Measurements from ENCODE around the gene TAF4. TPM values are rescaled to one million over a fixed set of nuclear protein-coding genes. Genes with fewer than 3 reads are reported as not detected.

Gene TAF4
- total RNA-seq, 4 donors from 2014 or later = 13.9 to 22.0 (median 18.6) TPM

DNA sequence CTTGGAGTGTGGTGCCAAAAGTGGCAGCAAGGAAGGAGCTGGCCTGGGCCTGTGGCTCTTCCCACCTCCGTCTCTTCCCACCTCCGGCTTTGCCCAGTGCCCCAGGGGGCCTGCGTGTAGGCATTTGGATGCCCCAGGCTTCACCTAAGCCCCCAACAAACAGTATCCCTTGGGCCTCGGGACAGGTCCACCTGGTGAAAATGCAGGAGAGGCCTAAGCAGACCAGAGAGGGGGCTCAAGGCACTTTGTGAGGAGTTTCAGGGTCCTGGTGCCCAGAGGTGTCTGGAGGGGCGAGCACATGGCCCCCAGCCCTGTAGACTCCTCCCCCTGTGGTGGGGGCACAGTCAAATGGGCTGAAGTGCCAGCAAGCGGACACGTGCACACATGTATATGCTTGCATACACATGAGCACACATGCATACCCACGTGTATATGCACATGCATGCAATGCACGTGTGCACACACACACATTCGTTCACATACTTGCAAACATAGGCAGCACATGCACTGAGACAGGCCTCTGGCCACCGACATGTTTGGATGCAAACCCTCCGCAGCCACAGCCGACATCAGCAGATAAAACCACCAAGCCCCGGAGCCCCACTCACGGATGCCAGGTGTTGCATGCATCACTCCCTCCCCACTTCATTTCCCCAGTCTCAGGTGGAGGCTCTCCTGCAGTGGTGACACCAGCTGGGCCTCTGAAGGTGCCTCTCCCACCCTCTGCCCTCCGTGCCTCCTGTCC, 124.5 kb downstream of the TAF4 start:
- Histone ChIP-seq H3K27ac (no peak overlapping the region), H3K9me3 (no peaks in the 10 kb centered on the region), H3K27me3 (no peaks in the 10 kb centered on the region), H3K36me3 (no peaks in the 10 kb centered on the region), H3K4me1 (no peaks in the 10 kb centered on the region), H3K4me3 (replicated peaks in 1 of 3) (no peak overlapping the region)
- no peak for DNase-seq
- TF ChIP-seq POLR2A (IDR thresholded peaks at IDR 0.05) = no peak
- TF ChIP-seq, protein P1, sequence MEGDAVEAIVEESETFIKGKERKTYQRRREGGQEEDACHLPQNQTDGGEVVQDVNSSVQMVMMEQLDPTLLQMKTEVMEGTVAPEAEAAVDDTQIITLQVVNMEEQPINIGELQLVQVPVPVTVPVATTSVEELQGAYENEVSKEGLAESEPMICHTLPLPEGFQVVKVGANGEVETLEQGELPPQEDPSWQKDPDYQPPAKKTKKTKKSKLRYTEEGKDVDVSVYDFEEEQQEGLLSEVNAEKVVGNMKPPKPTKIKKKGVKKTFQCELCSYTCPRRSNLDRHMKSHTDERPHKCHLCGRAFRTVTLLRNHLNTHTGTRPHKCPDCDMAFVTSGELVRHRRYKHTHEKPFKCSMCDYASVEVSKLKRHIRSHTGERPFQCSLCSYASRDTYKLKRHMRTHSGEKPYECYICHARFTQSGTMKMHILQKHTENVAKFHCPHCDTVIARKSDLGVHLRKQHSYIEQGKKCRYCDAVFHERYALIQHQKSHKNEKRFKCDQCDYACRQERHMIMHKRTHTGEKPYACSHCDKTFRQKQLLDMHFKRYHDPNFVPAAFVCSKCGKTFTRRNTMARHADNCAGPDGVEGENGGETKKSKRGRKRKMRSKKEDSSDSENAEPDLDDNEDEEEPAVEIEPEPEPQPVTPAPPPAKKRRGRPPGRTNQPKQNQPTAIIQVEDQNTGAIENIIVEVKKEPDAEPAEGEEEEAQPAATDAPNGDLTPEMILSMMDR (IDR thresholded peaks at IDR 0.05) = no peak
- 85% methylated on average over 14 to 16 of the region's 16 CpGs for WGBS, 2 donors
- intact Hi-C loops (cut with DNase I) = no loop called here

GRCh38 chr20:61940491-61940890, 125.2 kb downstream of the TAF4 start:
- Histone ChIP-seq H3K27me3 (no peaks in the 10 kb centered on the region), H3K9me3 (no peaks in the 10 kb centered on the region), H3K27ac (no peak overlapping the region), H3K4me3 (replicated peaks in 1 of 3) (no peak overlapping the region), H3K36me3 (no peaks in the 10 kb centered on the region), H3K4me1 (no peaks in the 10 kb centered on the region)
- no peak for TF ChIP-seq POLR2A (IDR thresholded peaks at IDR 0.05)
- TF ChIP-seq, protein P1 (IDR thresholded peaks at IDR 0.05) = no peak
- intact Hi-C loops (cut with DNase I) = no loop called here
- no peak for DNase-seq
- WGBS, 2 donors = 88 to 89% methylated on average over 17 of the region's 17 CpGs

GRCh38 chr20:61939691-61940360, 125.9 kb downstream of the TAF4 start:
- Histone ChIP-seq H3K9me3 (no peaks in the 10 kb centered on the region), H3K27ac (no peak overlapping the region), H3K36me3 (no peaks in the 10 kb centered on the region), H3K4me3 (replicated peaks in 1 of 3) (no peak overlapping the region), H3K4me1 (no peaks in the 10 kb centered on the region), H3K27me3 (no peaks in the 10 kb centered on the region)
- no peak for DNase-seq
- WGBS, 2 donors = 68 to 76% methylated on average over 13 of the region's 13 CpGs
- intact Hi-C loops (cut with DNase I) = no loop called here
- no peak for TF ChIP-seq POLR2A (IDR thresholded peaks at IDR 0.05)
- TF ChIP-seq, protein P1 (IDR thresholded peaks at IDR 0.05) = no peak

DNA sequence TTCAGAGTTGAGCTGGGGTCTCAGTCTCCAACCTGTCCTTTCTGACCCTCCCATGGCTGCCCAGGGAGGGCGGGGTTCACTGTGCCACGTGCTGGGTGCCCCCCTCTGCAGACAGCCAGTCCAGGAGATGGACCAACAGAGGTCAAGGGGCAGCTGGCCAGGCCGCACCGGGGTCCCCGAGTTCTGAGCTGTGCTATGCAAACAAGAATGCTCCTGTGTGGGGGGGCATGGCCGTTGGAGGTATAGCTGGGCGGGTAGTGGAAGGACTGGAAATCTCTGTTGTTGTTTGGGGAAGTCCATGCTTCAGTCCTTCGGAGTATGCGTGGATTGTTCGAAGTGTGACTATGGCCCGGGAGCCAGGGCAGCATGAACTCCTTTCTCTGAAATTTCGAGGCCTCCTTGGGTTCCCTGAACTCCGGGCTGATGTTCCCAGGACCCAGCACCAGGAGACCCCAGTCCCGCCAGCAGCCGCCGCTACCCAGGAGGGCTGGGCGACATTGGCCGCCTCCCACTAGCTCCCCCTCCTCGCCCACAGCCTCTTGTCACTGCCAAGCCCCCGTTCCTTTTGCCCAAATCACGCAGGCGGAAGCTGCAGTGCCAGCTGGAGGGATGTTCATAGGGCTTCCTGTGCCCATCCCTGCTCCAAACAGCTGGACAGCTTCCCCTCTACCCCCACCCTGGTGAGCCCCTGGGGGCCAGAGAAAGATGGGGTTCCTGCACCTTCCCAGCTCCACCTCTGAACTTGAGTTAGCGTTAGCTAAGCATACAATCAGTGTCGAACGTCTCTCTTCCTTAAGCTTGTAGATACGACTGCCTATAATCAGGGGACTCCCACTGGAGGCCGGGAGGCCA, 126.6 kb downstream of the TAF4 start:
- Histone ChIP-seq H3K36me3 (no peaks in the 10 kb centered on the region), H3K4me1 (no peaks in the 10 kb centered on the region), H3K27ac (no peak overlapping the region), H3K9me3 (no peaks in the 10 kb centered on the region), H3K4me3 (replicated peaks in 1 of 3) (no peak overlapping the region), H3K27me3 (no peaks in the 10 kb centered on the region)
- intact Hi-C loops (cut with DNase I) = no loop called here
- no peak for DNase-seq
- TF ChIP-seq, protein P1 (IDR thresholded peaks at IDR 0.05) = no peak
- no peak for TF ChIP-seq POLR2A (IDR thresholded peaks at IDR 0.05)
- WGBS, 2 donors = 70 to 73% methylated on average over 26 to 27 of the region's 27 CpGs

Data from thyroid gland (tissue), 4 donors.